Progenitor cell of endocrine pancreas (in vitro differentiated cells): ENCODE measurements around the gene FHOD3. TPM values are rescaled to one million over a fixed set of nuclear protein-coding genes. Genes with fewer than 3 reads are reported as not detected.

Source experiments
- DNase-seq: peaks from one replicate; pipeline ENCODE4 v3.0.0; 2021; ENCODE audit warnings: low spot score; ENCODE audit not compliant: unreplicated experiment
- H3K27ac Mint-ChIP-seq: 2 replicates; pipeline ENCODE4 v1.8.0; 2021; ENCODE audit warnings: mild to moderate bottlenecking, moderate library complexity, mixed read lengths
- H3K27me3 Mint-ChIP-seq: 2 replicates; pipeline ENCODE4 v1.8.0; 2021; ENCODE audit warnings: mixed read lengths
- H3K36me3 Mint-ChIP-seq: 2 replicates; pipeline ENCODE4 v1.8.0; 2022; ENCODE audit warnings: mixed read lengths; ENCODE audit not compliant: insufficient read depth
- H3K4me1 Mint-ChIP-seq: 2 replicates; pipeline ENCODE4 v1.8.0; 2021; ENCODE audit warnings: low read depth, mixed read lengths
- H3K4me3 Mint-ChIP-seq: 2 replicates; pipeline ENCODE4 v1.8.0; 2021; ENCODE audit warnings: low read depth, mild to moderate bottlenecking, moderate library complexity, mixed read lengths
- H3K9me3 Mint-ChIP-seq: 2 replicates; pipeline ENCODE4 v1.8.0; 2021; ENCODE audit warnings: low read depth, mixed read lengths
- total RNA-seq: library from RNA; stranded (reverse); gene quantifications from 2 replicates; pipeline ENCODE4 v1.2.1, GENCODE V29; 2021
- TF ChIP-seq, protein P1 (sequence below): fragments of 200-600 bp; sonication (generic); IDR thresholded peaks from one replicate; pipeline ENCODE4 v1.5.0; 2021; ENCODE audit warnings: antibody characterized with exemption, mild to moderate bottlenecking; ENCODE audit not compliant: unreplicated experiment

The FHOD3 gene
- total RNA-seq, 1 donor from 2014 or later: 1.6 TPM

DNA sequence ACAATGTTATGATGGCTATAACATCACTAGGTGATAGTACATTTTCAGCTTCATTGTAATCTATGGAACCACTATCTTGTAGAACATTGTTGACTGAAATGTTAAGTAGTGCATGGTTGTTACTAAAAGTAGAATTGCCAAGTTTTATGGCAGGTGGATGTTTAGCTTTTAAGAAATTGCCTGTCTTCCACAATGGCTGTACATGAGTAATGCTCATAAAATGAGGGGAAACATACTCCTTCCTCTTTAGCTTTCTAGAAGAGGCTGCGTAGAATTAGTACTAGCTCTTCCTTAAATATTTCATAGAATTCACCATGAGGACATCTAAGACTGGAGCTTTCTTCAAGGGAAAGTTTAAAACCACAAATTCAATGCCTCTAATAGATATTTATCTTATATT lies 370.3 kb downstream of the FHOD3 start:
- Mint-ChIP-seq H3K9me3 (no peaks in the 10 kb centered on the region), H3K27ac (no peak overlapping the region), H3K36me3 (no peaks in the 10 kb centered on the region), H3K27me3 (peaks cover 41% of the 10 kb centered on the region), H3K4me1 (peaks cover 7% of the 10 kb centered on the region), H3K4me3 (no peak overlapping the region)
- TF ChIP-seq, protein P1, sequence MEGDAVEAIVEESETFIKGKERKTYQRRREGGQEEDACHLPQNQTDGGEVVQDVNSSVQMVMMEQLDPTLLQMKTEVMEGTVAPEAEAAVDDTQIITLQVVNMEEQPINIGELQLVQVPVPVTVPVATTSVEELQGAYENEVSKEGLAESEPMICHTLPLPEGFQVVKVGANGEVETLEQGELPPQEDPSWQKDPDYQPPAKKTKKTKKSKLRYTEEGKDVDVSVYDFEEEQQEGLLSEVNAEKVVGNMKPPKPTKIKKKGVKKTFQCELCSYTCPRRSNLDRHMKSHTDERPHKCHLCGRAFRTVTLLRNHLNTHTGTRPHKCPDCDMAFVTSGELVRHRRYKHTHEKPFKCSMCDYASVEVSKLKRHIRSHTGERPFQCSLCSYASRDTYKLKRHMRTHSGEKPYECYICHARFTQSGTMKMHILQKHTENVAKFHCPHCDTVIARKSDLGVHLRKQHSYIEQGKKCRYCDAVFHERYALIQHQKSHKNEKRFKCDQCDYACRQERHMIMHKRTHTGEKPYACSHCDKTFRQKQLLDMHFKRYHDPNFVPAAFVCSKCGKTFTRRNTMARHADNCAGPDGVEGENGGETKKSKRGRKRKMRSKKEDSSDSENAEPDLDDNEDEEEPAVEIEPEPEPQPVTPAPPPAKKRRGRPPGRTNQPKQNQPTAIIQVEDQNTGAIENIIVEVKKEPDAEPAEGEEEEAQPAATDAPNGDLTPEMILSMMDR: no peak
- DNase-seq: no peak

DNA sequence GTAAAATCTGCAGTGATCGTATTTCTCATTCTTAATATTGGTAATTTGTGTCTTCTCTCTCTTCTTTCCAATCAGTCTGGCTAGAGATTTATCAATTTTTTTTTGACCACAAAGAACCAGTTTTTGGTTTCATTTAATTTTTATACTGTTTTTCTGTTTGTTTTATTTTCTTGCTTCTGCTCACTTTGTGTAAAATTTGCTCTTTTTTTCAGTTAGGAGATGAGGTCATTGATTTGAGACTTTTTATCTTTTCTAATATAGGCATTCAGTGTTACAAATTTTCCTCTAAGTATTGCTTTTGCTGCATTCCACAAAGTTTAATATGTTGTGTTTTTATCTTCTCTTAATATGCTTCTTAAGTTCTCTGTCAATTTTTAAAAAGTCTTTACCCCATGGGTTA lies 370.8 kb downstream of the FHOD3 start:
- no peaks in the 10 kb centered on the region for H3K9me3 Mint-ChIP-seq
- no peak overlapping the region for H3K4me3 Mint-ChIP-seq
- H3K27ac Mint-ChIP-seq: no peak overlapping the region
- DNase-seq: no peak
- H3K27me3 Mint-ChIP-seq: peaks cover 40% of the 10 kb centered on the region
- H3K36me3 Mint-ChIP-seq: no peaks in the 10 kb centered on the region
- TF ChIP-seq, protein P1: no peak
- peaks cover 9% of the 10 kb centered on the region for H3K4me1 Mint-ChIP-seq

DNA sequence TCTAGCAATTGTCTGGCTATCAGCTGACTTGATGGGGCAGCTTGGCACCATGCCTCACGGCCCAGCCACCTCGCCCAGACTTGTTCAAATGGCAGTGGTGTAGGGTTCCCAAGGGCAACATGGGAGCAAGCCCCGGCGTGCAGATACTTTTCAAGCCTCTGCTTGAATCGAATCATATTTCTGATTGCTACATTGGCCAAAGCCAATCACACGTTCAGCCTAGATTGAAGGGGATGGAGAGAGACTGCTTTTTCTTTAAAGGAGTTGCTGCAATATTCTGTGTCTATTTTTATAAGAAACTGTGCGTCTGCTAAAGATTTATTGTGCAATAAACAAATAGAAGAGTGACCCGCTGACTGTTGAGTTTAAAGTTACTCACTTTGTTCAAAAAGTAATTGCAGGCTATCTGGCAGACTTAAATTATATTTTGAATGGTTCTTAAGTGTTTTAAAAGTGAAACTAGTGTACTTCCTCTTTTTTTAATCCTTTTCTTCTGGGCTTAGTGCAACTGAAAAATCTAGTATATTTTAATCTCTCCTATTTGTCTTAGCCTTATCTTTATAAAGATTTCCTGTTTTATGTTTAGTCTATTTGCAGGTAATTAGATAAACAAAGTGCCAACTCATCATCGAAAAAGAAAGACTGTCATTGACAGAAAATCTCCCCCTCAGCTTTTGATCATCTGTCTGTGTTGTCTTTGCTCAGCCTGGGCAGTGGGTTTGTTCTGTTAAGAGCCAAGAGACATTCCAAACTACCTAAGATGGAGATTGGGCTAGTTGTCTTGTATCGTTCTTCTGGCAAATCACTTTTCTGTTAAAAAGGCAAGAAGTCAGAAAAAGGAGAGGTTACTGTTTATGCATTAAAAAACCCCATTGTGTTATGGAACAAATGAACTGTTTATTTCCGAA lies 375.2 kb downstream of the FHOD3 start:
- Mint-ChIP-seq H3K36me3 (no peaks in the 10 kb centered on the region), H3K27me3 (peaks cover 20% of the 10 kb centered on the region), H3K4me3 (no peak overlapping the region), H3K9me3 (peaks cover 7% of the 10 kb centered on the region), H3K4me1 (peaks cover 7% of the 10 kb centered on the region), H3K27ac (no peak overlapping the region)
- TF ChIP-seq, protein P1: no peak
- no peak for DNase-seq

DNA sequence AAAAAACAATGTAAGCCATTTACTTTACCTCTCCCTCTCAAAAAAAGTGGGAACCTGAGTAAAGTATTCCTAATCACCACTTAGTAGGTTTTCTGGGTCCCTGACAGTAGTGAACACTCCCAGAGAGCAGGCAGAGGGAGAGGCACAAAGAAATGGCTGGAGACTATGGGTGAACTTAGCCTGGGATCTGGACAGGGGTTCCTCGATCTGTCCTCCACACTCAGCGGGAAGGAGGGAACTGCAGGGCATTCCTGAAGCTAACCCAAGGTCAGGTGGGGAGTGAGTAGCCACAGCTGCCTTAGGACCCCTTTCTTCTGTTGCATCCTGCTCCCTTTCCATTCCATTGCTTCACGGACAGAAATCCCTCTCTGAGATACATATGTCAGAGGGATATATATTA lies 375.9 kb downstream of the FHOD3 start:
- H3K9me3 Mint-ChIP-seq: peaks cover 7% of the 10 kb centered on the region
- TF ChIP-seq, protein P1: no peak
- H3K36me3 Mint-ChIP-seq: no peaks in the 10 kb centered on the region
- DNase-seq: no peak
- H3K27me3 Mint-ChIP-seq: peaks cover 17% of the 10 kb centered on the region
- H3K4me1 Mint-ChIP-seq: peaks cover 7% of the 10 kb centered on the region
- no peak overlapping the region for H3K27ac Mint-ChIP-seq
- no peak overlapping the region for H3K4me3 Mint-ChIP-seq

DNA sequence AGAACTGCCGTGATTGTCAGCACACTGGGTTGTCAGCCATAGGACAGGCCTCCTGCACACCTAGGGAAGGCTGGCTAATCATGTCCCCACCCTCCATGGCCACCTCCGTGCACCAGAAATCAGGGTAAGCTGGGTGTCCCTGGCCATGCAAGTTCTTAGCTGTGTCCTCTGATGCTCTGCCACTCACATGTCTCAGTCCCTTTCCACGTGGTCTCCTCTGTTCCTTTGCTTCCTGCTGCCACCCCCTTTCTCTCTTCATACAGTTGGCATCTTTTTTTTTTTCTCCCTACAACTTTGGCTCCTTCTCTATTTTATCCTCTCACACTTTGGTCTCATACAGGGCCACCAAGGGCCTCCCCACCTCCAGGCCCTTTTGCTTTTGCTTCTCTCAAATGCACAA lies 377.6 kb downstream of the FHOD3 start:
- H3K4me3 Mint-ChIP-seq: no peak overlapping the region
- TF ChIP-seq, protein P1: no peak
- no peak overlapping the region for H3K27ac Mint-ChIP-seq
- no peak for DNase-seq
- H3K36me3 Mint-ChIP-seq: no peaks in the 10 kb centered on the region
- H3K4me1 Mint-ChIP-seq: peaks cover 7% of the 10 kb centered on the region
- H3K27me3 Mint-ChIP-seq: peaks cover 17% of the 10 kb centered on the region
- H3K9me3 Mint-ChIP-seq: peaks cover 7% of the 10 kb centered on the region
